NCI-H524 treated with DMSO at 0.1 percent for 48 hours (cell line): Measurements from ENCODE around the gene ST7.

ENCODE experiments used
- DNase-seq: peaks from one replicate; lab custom pipeline; 2025; lab: John Stamatoyannopoulos, UW

ST7 gene

DNA sequence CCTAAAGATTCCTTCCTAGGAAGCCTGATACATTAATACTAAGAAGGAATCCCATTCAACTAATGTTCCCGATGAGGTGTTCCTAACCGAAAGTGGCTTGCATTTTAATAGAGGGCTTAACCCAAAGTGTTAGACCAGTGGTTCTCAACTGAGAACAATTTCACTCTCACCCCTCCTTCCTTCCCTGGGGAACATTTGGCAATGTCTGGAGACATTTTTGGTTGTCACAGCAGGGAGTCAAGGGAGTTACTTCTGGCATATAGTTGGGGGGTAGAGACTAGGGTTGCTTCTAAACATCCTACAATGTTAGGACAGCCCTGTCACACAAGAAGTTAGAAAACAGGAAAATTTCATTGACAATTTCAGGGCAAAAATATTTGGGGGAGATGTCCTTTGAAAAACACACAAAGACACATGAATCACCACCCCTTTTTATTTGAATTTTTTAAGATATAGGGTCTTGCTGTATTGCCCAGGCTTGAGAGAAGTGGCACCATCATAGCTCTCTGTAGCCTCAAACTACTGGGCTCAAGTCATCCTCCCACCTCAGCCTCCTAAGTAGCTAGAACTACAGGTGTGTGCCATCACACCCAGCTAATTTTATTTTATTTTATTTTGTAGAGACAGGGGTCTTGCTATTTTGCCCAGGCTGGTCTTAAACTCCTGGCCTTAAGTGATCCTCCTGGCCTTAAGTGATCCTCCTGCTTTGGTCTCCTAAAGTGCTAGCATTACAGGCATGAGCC is 318.9 kb downstream of the ST7 start:
- no peak for DNase-seq

DNA sequence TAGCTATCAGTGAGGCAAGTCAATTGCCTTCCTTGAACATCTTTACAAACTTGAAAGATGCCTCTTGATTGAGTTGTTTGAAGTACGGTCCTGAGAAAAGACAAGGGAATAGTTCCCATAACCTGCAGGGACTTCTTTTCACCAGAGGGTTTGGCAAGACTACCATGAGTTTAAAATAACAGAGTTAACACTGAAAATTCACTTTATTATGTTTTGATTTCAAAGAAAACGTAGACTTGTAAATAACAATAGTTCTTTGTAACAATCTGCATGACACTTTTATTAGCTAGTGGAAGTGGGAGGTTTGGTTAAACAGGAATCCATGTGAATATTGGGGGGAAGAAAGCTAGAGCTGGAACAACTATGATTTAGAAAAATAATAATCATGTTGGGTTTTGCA is 320.0 kb downstream of the ST7 start:
- DNase-seq = no peak

DNA sequence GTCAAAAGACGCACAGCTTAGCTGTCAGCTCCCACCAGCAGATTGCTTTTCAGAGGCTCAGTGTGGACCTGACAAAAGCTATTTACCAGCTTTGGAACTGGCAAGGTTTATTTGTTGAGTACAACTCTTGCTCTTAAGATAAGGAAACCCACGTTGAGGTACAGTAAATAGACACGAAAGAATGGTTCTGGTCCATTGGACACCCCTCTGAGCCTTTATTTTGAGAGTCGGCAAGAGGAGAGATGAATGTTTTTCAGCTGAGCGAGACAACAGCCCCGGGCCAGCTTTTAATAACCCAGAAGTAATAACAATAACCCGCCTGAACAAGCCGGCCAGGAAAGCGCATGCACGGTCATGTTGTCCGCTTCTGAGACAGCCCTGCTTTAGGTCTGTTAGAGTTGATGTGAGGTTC is 320.5 kb downstream of the ST7 start:
- no peak for DNase-seq

DNA sequence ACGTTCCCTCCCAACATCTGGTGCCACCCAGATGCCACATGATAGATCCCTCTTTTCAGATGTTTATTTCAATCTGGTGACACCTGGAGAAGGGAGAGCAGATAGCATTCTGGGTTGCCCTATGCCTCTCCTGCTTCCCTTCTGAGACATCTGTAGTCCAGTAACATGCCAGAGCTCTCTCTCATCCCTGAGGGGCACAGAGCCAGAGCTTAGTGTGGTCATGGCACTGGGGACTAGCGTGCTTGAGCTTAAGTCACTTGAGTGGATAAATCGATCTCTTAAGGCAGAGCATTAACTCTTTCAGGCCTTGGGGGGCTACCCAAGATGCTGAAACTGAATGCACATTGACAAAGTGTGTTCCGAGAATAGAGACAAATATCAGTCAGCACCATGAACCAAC is 321.6 kb downstream of the ST7 start:
- DNase-seq = no peak

DNA sequence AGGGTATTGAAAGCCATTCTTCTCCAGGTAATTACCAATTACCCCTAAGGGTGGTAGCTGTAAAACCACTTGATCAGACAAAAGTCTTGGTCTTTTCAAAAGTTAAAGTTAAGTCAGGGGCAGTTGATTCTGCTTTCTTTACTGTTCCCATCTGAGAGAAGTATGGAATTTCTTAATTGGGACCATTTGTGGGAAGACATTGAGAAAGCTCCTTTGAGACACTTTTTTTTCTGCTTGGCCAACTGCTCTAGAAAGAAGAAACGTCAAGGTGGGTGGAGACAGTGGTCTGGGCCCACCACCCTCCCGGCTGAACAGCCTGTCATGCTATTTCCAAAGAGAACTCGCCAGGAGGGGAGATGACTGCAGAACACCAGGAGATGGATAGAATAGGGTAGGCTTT is 324.3 kb downstream of the ST7 start:
- DNase-seq = no peak

DNA sequence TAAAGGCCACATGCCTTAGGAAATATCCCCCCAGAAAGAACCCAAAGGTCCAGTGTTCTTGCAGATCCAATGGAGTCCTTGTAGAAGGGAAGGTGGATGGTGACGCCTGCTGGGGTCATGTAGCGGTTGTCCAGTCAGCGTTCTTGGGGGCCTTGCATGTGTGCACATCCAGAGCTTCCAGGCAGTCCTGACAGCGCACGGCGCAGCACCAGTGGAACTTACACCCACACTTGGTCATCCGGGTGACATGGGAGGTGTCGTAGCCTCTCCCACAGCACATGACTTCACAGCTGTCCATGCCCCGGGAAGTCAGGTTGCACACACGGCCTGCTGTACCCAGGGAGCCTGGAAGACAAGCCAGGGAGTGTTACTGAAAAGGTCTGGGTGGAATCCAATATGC is 324.7 kb downstream of the ST7 start:
- no peak for DNase-seq

DNA sequence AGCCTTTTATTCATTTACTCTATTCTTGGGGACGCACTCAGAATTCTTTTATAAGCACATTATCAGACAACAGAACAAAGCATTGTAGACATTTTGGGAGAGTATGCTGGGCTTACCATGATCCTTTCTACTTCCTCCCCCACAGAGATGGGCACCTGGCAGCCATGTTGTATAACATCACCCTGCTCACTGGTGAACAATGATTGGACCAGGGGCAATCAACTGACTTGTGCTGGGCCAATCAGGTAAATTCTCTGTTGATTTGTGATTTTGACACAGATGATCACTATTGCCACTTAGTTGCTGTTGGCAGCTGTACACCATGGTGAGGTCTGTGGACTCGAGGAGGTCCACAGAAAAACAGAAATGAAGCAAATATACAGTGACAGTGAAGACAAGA is 325.9 kb downstream of the ST7 start:
- no peak for DNase-seq
